SK-N-SH (cell line): ENCODE measurements around the gene HOXD10. TPM values are rescaled to one million over a fixed set of nuclear protein-coding genes. Genes with fewer than 3 reads are reported as not detected.

Experiments used
- CTCF ChIA-PET: fragments of 300-600, 350-600 bp; formaldehyde crosslinking; extraction: SDS; loops from one replicate; lab custom pipeline; 2021; lab: Yijun Ruan, JAX
- POLR2A ChIA-PET: fragments of 350-600 bp; sonication (Branson Sonifier 250); formaldehyde crosslinking; extraction: SDS; loops from one replicate; lab custom pipeline; 2020; ENCODE audit warnings: antibody characterized with exemption, inconsistent platforms; lab: Yijun Ruan, JAX
- DNase-seq: peaks from one replicate; pipeline ENCODE4 v3.0.0; 2012
- H2AFZ ChIP-seq: fragments of 200-600 bp; sonication (generic); 2 replicates; pipeline ENCODE4 v1.8.1; 2016; ENCODE audit warnings: antibody characterized with exemption, mild to moderate bottlenecking, low read depth
- H3F3A ChIP-seq: fragments of 200-600 bp; sonication (generic); replicated peaks from 2 replicates; pipeline ENCODE3; 2016; ENCODE audit warnings: antibody characterized with exemption, mild to moderate bottlenecking; ENCODE audit not compliant: insufficient read depth
- H3K27ac ChIP-seq, 2 experiments: fragments of 200-500 bp in 1 of 2; fragments of 200-600 bp in 1 of 2; sonication (Bioruptor generic) in 1 of 2; sonication (generic), shearing (Covaris generic) in 1 of 2; 2 replicates each; pipeline versions ENCODE4 v1.5.1 to v1.6.1; 2014 to 2016; ENCODE audit warnings: low read depth in 2 of 2, inconsistent platforms in 1 of 2, low read length in 1 of 2, mild to moderate bottlenecking in 1 of 2, mixed read lengths in 1 of 2
- H3K27me3 ChIP-seq: fragments of 200-600 bp; sonication (generic), shearing (Covaris generic); 2 replicates; pipeline ENCODE4 v1.6.1; 2016; ENCODE audit warnings: mixed run types; ENCODE audit not compliant: insufficient read depth
- H3K36me3 ChIP-seq, 2 experiments: fragments of 200-500 bp in 1 of 2; fragments of 200-600 bp in 1 of 2; sonication (Bioruptor generic) in 1 of 2; sonication (generic) in 1 of 2; replicated peaks in 1 of 2; 2 replicates each; pipeline versions ENCODE3 to v1.5.1; 2014 to 2016; ENCODE audit warnings: low read length in 1 of 2, mild to moderate bottlenecking in 1 of 2; ENCODE audit not compliant: insufficient read depth in 2 of 2, control insufficient read depth in 1 of 2
- H3K4me1 ChIP-seq, 2 experiments: fragments of 200-500 bp in 1 of 2; fragments of 200-600 bp in 1 of 2; sonication (Bioruptor generic) in 1 of 2; sonication (generic), shearing (Covaris generic) in 1 of 2; 2 replicates each; pipeline versions ENCODE4 v1.5.1 to v1.6.1; 2014 to 2016; ENCODE audit warnings: low read depth in 1 of 2, low read length in 1 of 2, mixed run types in 1 of 2; ENCODE audit not compliant: insufficient read depth in 2 of 2, control insufficient read depth in 1 of 2
- H3K4me2 ChIP-seq: fragments of 200-600 bp; sonication (generic), shearing (Covaris generic); 2 replicates; pipeline ENCODE4 v1.6.1; 2017; ENCODE audit warnings: mixed run types
- H3K4me3 ChIP-seq, 2 experiments: fragments of 200-500 bp in 1 of 2; fragments of 200-600 bp in 1 of 2; sonication (Bioruptor generic) in 1 of 2; sonication (generic), shearing (Covaris generic) in 1 of 2; 2 replicates each; pipeline versions ENCODE4 v1.5.1 to v1.8.1; 2014 to 2016; ENCODE audit warnings: low read depth in 2 of 2, inconsistent platforms in 1 of 2, low read length in 1 of 2, mild to moderate bottlenecking in 1 of 2, mixed read lengths in 1 of 2, moderate library complexity in 1 of 2
- H3K79me2 ChIP-seq: fragments of 200-600 bp; sonication (generic); 2 replicates; pipeline ENCODE4 v1.8.1; 2017; ENCODE audit warnings: mild to moderate bottlenecking; ENCODE audit not compliant: insufficient read depth
- H3K9ac ChIP-seq: fragments of 200-600 bp; sonication (generic); 2 replicates; pipeline ENCODE4 v1.6.1; 2017; ENCODE audit warnings: mixed run types
- H3K9me2 ChIP-seq: fragments of 200-600 bp; sonication (generic); 2 replicates; pipeline ENCODE4 v1.6.1; 2017; ENCODE audit warnings: mixed run types
- H3K9me3 ChIP-seq: fragments of 200-600 bp; sonication (generic); 2 replicates; pipeline ENCODE4 v1.6.1; 2017; ENCODE audit warnings: mixed run types, mild to moderate bottlenecking, moderate library complexity
- H4K20me1 ChIP-seq: fragments of 200-600 bp; sonication (generic); 2 replicates; pipeline ENCODE4 v1.6.1; 2017; ENCODE audit warnings: mild to moderate bottlenecking, mixed run types; ENCODE audit not compliant: insufficient read depth
- ELF1 ChIP-seq: IDR thresholded peaks from 2 replicates; pipeline ENCODE4 v1.4.0; 2012
- FOXM1 ChIP-seq: IDR thresholded peaks from 2 replicates; pipeline ENCODE4 v1.4.0; 2012; ENCODE audit warnings: low read depth, mild to moderate bottlenecking
- GABPA ChIP-seq: IDR thresholded peaks from 2 replicates; pipeline ENCODE4 v1.4.0; 2012; ENCODE audit warnings: low read depth, mild to moderate bottlenecking
- GATA2 ChIP-seq: sonication (generic); formaldehyde crosslinking; IDR thresholded peaks from 2 replicates; pipeline ENCODE4 v1.5.0; 2020; ENCODE audit warnings: mild to moderate bottlenecking, missing genetic modification reagents
- IRF3 ChIP-seq: fragments of 150-350 bp; IDR thresholded peaks from 2 replicates; pipeline ENCODE4 v1.6.1; 2016; ENCODE audit warnings: mild to moderate bottlenecking, low read depth, low read length
- MXI1 ChIP-seq: IDR thresholded peaks from 2 replicates; pipeline ENCODE4 v1.6.1; 2012; ENCODE audit warnings: mild to moderate bottlenecking, low read depth, low read length, improper control_type of control experiment
- RXRA ChIP-seq: IDR thresholded peaks from 2 replicates; pipeline ENCODE4 v1.4.0; 2012; ENCODE audit warnings: low read depth, mild to moderate bottlenecking, borderline replicate concordance
- USF1 ChIP-seq: IDR thresholded peaks from 2 replicates; pipeline ENCODE4 v1.4.0; 2012; ENCODE audit warnings: low read depth, borderline replicate concordance
- USF2 ChIP-seq: fragments of 150-350 bp; IDR thresholded peaks from 2 replicates; pipeline ENCODE4 v1.6.1; 2017; ENCODE audit warnings: antibody characterized with exemption, low read length, low read depth, borderline replicate concordance
- WGBS: methylation state at CpG from one replicate; pipeline ENCODE4 v1.1.6; 2017; ENCODE audit warnings: low lambda C conversion rate; 5-methylcytosine and 5-hydroxymethylcytosine counted together
- polyA plus RNA-seq, 3 experiments: library from polyadenylated mRNA; depleted of rRNA; stranded (reverse); fragments of >200 nt; gene quantifications; 2 replicates each; pipeline ENCODE4 v1.2.3, GENCODE V29; 2012

Gene HOXD10
- polyA plus RNA-seq, 1 of the 3 experiments (the other 2 are of a cell fraction) = 0.10 TPM

GRCh38 chr2:176152350-176153181 is 36.0 kb downstream of the HOXD10 start:
- peaks cover 0 to 27% of the 10 kb centered on the region in 2 experiments for H3K36me3 ChIP-seq
- H3K9me3 ChIP-seq = no peaks in the 10 kb centered on the region
- H4K20me1 ChIP-seq = no peaks in the 10 kb centered on the region
- H2AFZ ChIP-seq = no peak overlapping the region
- whole genome bisulfite sequencing = 96% methylated on average over 47 of the region's 48 CpGs
- no peaks in the 10 kb centered on the region for H3K27me3 ChIP-seq
- DNase-seq = no peak
- POLR2A ChIA-PET = no interaction called here
- no peak overlapping the region for H3K4me2 ChIP-seq
- TF ChIP-seq USF2 = no peak
- TF ChIP-seq MXI1 = no peak
- H3K9me2 ChIP-seq = no peaks in the 10 kb centered on the region
- H3K9ac ChIP-seq = no peak overlapping the region
- no peak overlapping the region for H3K27ac ChIP-seq
- H3K79me2 ChIP-seq = no peaks in the 10 kb centered on the region
- no peaks in the 10 kb centered on the region for H3F3A ChIP-seq
- no peak overlapping the region for H3K4me3 ChIP-seq
- H3K4me1 ChIP-seq = peaks cover 0 to 13% of the 10 kb centered on the region in 2 experiments; a peak in 1 of 4 replicates
- CTCF ChIA-PET = interaction anchor here (0.7 to 4.4 kb wide), 2 partner anchors 13 to 486 kb away, joined by 3 to 24 read pairs; no protein-coding TSS in a partner anchor

- no peak overlapping the region for H3K9ac ChIP-seq
- TF ChIP-seq GATA2 (CRISPR knock-in tag) = no peak
- no peak for TF ChIP-seq ELF1
- no peak for TF ChIP-seq RXRA
- no peak for TF ChIP-seq GABPA
- TF ChIP-seq USF1 = no peak
- no peak for TF ChIP-seq FOXM1
- TF ChIP-seq IRF3 = no peak
- H3F3A ChIP-seq = no peaks in the 10 kb centered on the region
- no peaks in the 10 kb centered on the region for H3K27me3 ChIP-seq
- no peaks in the 10 kb centered on the region for H3K9me3 ChIP-seq
- H3K27ac ChIP-seq = no peak overlapping the region
- no peaks in the 10 kb centered on the region for H3K79me2 ChIP-seq
- peaks cover 0 to 27% of the 10 kb centered on the region in 2 experiments for H3K36me3 ChIP-seq
- no peak for DNase-seq
- ChIA-PET CTCF (interaction anchor here (1.1 to 6.2 kb wide), 6 partner anchors 11 to 400 kb away, joined by 3 to 53 read pairs (median 7); no protein-coding TSS in a partner anchor), POLR2A (interaction anchor here (1.1 kb wide), 1 partner anchor 18 kb away, joined by 3 read pairs; no protein-coding TSS in a partner anchor)
- no peaks in the 10 kb centered on the region for H4K20me1 ChIP-seq
- WGBS = 95% methylated on average over 11 of the region's 11 CpGs
- no peak overlapping the region for H3K4me2 ChIP-seq
- H3K9me2 ChIP-seq = no peaks in the 10 kb centered on the region
- no peak overlapping the region for H3K4me3 ChIP-seq
- no peak overlapping the region for H2AFZ ChIP-seq
- H3K4me1 ChIP-seq = peaks cover 0 to 8% of the 10 kb centered on the region in 2 experiments; a peak in 2 of 4 replicates
Observed at GRCh38 chr2:176154576-176155252, 38.1 kb downstream of the HOXD10 start.
